HG03060 (cell line): ENCODE measurements around the gene LRRFIP2.
"Not testable (repeated sequence)": the region's sequence is repeated elsewhere in the genome, so short reads cannot be mapped to it uniquely, and the experiment has no call there.

Source experiments
- ATAC-seq: cut with Tn5 transposase; IDR thresholded peaks from one replicate; pipeline ENCODE4 v1.9.1; 2021; ENCODE audit warnings: low read depth, moderate number of reproducible peaks; ENCODE audit not compliant: unreplicated experiment

Gene LRRFIP2

GRCh38 chr3:37123292-37123691 is 51.1 kb downstream of the LRRFIP2 start:
- ATAC-seq = no peak

GRCh38 chr3:37122069-37122468 is 52.3 kb downstream of the LRRFIP2 start:
- ATAC-seq = not testable (repeated sequence)

DNA sequence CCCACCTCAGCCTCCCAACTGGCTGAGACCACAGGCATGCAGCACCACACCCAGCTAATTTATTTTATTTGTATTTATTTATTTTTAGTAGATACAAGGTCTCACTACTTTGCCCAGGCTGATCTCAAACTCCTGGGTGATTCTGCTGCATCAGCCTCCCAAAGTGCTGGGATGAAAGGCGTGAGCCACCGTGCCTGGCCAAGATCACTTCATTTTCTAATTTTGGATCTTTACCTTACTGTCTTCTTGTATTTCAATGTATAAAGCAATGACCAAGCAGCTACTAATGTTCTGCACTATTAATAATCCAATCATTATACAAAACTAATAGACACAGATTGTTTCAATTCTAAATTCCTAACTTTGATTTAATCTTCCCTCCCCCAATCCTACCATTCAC is 56.2 kb downstream of the LRRFIP2 start:
- ATAC-seq = no peak

GRCh38 chr3:37117548-37117947 is 56.8 kb downstream of the LRRFIP2 start:
- no peak for ATAC-seq

GRCh38 chr3:37116998-37117397 is 57.4 kb downstream of the LRRFIP2 start:
- no peak for ATAC-seq

GRCh38 chr3:37115446-37115845 is 58.9 kb downstream of the LRRFIP2 start:
- no peak for ATAC-seq

DNA sequence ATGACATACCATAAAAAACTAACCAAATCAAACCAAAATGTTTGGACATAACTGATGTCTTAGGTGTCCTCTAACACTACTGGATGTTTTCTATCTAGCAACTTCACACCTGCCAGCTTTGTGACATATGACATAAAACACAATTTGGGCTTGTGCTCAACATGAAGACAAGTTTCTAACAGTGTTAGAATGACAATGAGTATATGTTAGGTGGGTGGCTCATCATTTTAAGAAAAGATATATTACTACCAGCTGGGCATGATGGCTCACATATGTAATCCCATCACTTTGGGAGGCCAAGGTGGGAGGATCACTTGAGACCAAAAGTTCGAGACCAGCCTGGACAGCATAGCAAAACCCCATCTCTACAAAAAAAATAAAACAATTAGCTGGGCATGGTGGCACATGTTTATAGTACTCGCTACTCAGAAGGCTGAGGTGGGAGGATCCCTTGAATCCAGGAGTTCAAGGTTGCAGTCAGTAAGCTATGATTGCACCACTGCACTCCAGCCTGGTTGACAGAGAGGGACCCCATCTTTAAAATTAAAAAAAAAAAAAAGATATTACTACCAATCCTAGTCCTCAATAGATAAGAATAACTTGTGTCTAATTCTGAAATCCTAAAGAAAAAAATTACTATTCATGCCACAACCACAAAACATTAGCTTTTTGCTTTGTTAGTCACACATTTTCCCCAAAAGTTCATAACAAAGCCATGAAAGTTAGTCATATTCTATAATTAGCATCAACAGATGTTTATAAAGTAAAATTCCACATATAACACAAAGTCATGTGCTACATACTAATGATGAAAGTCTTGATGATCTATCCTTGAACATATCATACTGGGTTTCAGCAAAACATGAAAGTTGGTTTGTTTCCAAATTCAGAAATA is 59.9 kb downstream of the LRRFIP2 start:
- no peak for ATAC-seq

DNA sequence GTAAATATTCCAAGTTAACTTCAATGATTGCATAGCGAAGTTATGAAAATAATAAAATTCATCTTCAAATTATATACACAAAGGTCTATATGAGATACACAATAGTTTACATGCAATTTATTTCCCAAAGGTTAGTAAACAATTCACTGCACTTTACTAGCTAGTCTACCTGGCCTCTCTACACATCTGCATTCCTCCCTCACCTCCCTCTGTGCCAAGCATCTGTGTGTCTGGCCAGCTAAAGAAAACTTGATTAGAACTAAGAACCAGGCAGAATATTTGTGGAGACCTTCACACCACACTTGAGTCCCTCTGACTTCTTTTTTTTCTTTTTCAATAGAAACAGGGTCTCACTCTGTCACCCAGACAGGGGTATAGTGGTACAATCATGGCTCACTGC is 61.4 kb downstream of the LRRFIP2 start:
- ATAC-seq = no peak

- no peak for ATAC-seq
Observed at GRCh38 chr3:37111199-37111598, 63.2 kb downstream of the LRRFIP2 start.

DNA sequence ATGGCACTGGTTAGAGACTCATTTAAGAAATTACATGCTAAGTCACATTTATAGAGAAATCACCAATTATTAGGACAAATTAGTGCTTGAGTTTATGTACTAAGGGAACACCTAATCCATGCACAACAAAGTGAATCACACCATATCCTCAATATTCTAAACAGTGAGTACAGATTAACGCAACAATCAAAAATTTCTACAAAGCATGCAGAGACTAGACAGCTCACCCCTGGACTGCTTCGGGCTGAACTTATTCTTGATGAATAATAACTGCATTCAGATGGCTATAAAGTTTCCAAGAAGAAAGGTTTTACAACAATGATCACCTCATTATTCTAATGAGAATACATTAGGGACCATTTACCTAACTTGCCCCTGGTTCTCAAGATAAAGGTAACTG is 66.5 kb downstream of the LRRFIP2 start:
- no peak for ATAC-seq

DNA sequence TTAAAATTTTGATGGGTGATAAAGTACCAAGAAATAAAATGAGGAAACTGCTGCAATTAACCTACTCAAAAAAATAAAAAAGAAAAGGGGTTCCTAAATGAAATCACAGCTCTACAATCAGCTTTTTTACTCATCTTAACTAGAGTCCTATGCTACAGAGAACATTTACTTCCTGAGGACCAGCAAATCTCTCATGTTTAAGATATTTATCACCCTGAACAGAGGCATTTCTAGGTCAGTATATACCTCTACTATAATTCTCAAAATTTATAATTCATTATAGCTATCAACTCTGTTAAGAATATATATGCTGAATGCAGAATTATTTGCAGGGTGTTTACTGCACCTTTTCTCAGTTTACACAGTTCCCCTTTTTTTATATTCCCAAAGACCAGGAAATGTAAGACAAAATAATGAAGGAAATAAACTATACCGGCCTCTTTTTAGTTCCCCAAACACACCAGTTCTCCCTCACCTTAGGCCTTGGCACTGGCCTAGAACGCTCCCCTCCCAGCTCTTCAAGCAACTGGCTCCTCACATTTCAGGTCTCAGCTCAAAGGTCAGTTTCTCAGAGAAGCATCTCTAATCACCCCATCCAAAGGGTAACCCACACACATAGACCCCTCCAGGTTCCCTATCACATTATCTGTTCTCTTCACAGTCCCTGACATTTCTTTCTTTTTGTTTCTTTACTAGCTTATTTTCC is 71.1 kb downstream of the LRRFIP2 start:
- ATAC-seq = no peak

- ATAC-seq = no peak
Observed at GRCh38 chr3:37100411-37100810, 74.0 kb downstream of the LRRFIP2 start.

GRCh38 chr3:37099469-37099868 is 74.9 kb downstream of the LRRFIP2 start:
- no peak for ATAC-seq

GRCh38 chr3:37098884-37099283 is 75.5 kb downstream of the LRRFIP2 start:
- no peak for ATAC-seq

DNA sequence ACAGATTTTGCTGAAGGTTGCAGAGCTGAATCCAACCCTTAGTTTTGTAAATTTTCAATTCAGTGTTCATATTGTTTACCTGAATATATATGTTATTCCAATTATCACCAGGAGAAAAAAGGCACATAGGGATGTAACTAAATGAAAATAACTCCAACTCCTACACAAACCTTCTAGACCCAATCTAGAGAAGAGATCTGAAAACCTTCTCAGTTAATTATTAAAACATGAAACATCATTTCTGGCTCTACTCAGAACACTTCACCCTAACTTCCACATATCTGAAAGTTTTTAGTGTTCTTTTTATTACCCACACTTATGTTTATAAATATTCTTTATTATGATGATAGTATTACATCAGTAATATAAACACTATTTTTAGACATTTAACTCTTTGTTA is 76.6 kb downstream of the LRRFIP2 start:
- no peak for ATAC-seq

DNA sequence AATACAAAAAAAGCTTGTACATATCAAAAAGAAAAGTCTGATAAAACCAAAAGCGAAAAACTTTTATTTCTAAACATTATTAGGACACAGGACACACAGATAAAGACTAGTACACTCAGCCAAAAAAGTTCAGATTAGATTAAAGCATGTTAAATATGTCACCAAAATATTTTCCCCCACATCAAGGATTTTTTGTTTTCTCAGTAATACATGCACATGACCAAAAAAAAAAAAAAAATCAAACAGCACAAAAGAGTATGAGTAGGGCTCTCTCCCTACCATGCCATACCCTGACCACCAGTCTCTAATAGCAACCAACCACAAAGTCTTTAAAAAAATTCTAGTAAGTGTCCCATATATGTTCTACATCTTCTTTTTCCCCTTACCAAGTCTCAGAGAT is 77.4 kb downstream of the LRRFIP2 start:
- no peak for ATAC-seq

DNA sequence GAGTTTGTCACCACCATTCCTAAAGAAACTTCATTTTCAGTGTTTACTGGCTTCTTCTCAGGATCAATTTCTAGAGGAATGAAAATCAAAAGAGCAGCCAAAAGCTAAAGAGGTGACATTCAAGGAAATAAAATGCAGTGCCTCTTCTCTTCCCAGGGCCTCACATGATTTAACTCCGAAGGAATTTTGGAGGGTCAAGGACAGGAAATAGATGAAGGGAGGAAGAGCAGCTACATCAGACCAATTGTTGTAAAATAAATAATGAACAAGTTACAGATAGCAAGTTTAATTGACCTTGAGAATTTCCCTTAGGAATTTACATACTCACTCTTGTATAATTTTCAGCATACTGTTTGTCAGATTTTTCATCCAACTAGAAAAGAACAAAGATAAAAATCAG is 78.1 kb downstream of the LRRFIP2 start:
- ATAC-seq = no peak

GRCh38 chr3:37094636-37095035 is 79.7 kb downstream of the LRRFIP2 start:
- ATAC-seq = no peak

GRCh38 chr3:37093481-37093880 is 80.9 kb downstream of the LRRFIP2 start:
- ATAC-seq = no peak

- ATAC-seq = no peak
Observed at GRCh38 chr3:37092484-37092883, 81.9 kb downstream of the LRRFIP2 start.

DNA sequence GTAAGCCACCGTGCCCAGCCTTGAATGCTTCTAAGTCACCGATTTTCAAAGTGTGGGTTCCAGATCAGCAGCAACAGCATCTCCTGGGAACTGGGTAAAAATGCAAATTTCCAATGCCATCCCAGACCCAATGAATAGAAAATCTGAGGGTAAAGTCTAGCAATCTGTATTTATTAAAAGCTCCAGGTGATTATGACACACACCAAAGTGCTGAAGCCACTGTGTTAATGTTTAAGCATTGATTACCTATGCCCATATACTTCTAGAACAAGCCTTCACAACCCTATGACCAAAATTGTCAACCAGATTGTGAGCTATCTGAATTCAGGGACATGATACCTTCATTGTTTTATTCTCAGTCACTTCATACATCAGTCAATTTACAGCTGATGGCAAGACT is 86.5 kb downstream of the LRRFIP2 start:
- ATAC-seq = no peak

- no peak for ATAC-seq
Observed at GRCh38 chr3:37086918-37087317, 87.5 kb downstream of the LRRFIP2 start.
